GM18907 (cell line): ENCODE measurements around the gene MYOF.

ENCODE experiments used
- ATAC-seq: cut with Tn5 transposase; IDR thresholded peaks from one replicate; pipeline ENCODE4 v1.9.1; 2021; ENCODE audit warnings: mild to moderate bottlenecking, moderate library complexity; ENCODE audit not compliant: unreplicated experiment

The MYOF gene

GRCh38 chr10:93261961-93262610 is 220.0 kb downstream of the MYOF start:
- ATAC-seq: no peak

- ATAC-seq: no peak
These were observed 221.0 kb downstream of the MYOF start for GRCh38 chr10:93261089-93261488.

- no peak for ATAC-seq
These were observed 223.0 kb downstream of the MYOF start for GRCh38 chr10:93259126-93259525.
